Renal pelvis (tissue), 4 donors: Measurements from ENCODE around the gene ADD3. TPM values are rescaled to one million over a fixed set of nuclear protein-coding genes. Genes with fewer than 3 reads are reported as not detected.

Source experiments
- DNase-seq: peaks from one replicate; pipeline ENCODE4 v3.0.0-alpha.2; 2013
- polyA plus RNA-seq, 3 donors: library from polyadenylated mRNA; unstranded; fragments of 120-200 nt; gene quantifications; one replicate each; pipeline ENCODE4 v1.2.1, GENCODE V29; 2013; ENCODE audit not compliant: insufficient read length in 3 of 3

Gene ADD3
- polyA plus RNA-seq, 3 donors = 223 to 320 (median 288) TPM

GRCh38 chr10:109995595-109995994 is 12.2 kb upstream of the ADD3 start:
- DNase-seq = no peak

- DNase-seq = no peak
Measured at GRCh38 chr10:109996225-109996624, 11.6 kb upstream of the ADD3 start.

GRCh38 chr10:109996766-109997171 is 11.0 kb upstream of the ADD3 start:
- DNase-seq = no peak

- no peak for DNase-seq
Measured at GRCh38 chr10:109997233-109997632, 10.6 kb upstream of the ADD3 start.

GRCh38 chr10:109998513-109998912 is 9.3 kb upstream of the ADD3 start:
- DNase-seq = no peak

- no peak for DNase-seq
Measured at GRCh38 chr10:110002801-110003523, 4.8 kb upstream of the ADD3 start.

- no peak for DNase-seq
Measured at GRCh38 chr10:110003524-110003885, 4.3 kb upstream of the ADD3 start.

GRCh38 chr10:110005719-110006118 is 2.1 kb upstream of the ADD3 start:
- DNase-seq = peak; percentile 59

GRCh38 chr10:110006358-110007160 is 1.2 kb upstream of the ADD3 start:
- DNase-seq = no peak

GRCh38 chr10:110007161-110007700 is 553 bp upstream of the ADD3 start:
- DNase-seq = no peak

- peak; percentile 54 for DNase-seq
Measured at GRCh38 chr10:110008518-110009339, 945 bp downstream of the ADD3 start.

GRCh38 chr10:110009736-110010475 is 2.1 kb downstream of the ADD3 start:
- DNase-seq = no peak

- no peak for DNase-seq
Measured at GRCh38 chr10:110010486-110011378, 2.9 kb downstream of the ADD3 start.

GRCh38 chr10:110011681-110012080 is 3.9 kb downstream of the ADD3 start:
- DNase-seq = no peak

GRCh38 chr10:110013630-110014293 is 6.0 kb downstream of the ADD3 start:
- DNase-seq = no peak

- DNase-seq = no peak
Measured at GRCh38 chr10:110016039-110016438, 8.3 kb downstream of the ADD3 start.

GRCh38 chr10:110017052-110017451 is 9.3 kb downstream of the ADD3 start:
- no peak for DNase-seq

- DNase-seq = no peak
Measured at GRCh38 chr10:110017907-110018306, 10.1 kb downstream of the ADD3 start.

- DNase-seq = no peak
Measured at GRCh38 chr10:110020265-110020664, 12.5 kb downstream of the ADD3 start.
